CD4-positive, alpha-beta T cell treated with Interleukin-6 for 4 hours (primary cell): ENCODE results near the gene ZGPAT.

Source experiments
- DNase-seq: peaks from one replicate; pipeline ENCODE4 v3.0.0-alpha.2; 2020; ENCODE audit warnings: mixed read lengths

ZGPAT gene

GRCh38 chr20:63692436-63693082, 15.3 kb upstream of the ZGPAT start:
- no peak for DNase-seq

- DNase-seq: no peak
Observed at GRCh38 chr20:63693083-63693732, 14.6 kb upstream of the ZGPAT start.

GRCh38 chr20:63693733-63694583, 13.9 kb upstream of the ZGPAT start:
- DNase-seq: no peak

GRCh38 chr20:63694584-63695423, 13.0 kb upstream of the ZGPAT start:
- no peak for DNase-seq

- no peak for DNase-seq
Observed at GRCh38 chr20:63695424-63696305, 12.2 kb upstream of the ZGPAT start.

GRCh38 chr20:63696306-63696627, 11.6 kb upstream of the ZGPAT start:
- peak; percentile 36 for DNase-seq

- DNase-seq: peak; percentile 39
Observed at GRCh38 chr20:63696628-63697356, 11.0 kb upstream of the ZGPAT start, which contains the start of gene TNFRSF6B. Gene TNFRSF6B (plus strand): TSS chr20:63696652. CDS start chr20:63696768, 116 bp downstream.

- DNase-seq: no peak
Observed at GRCh38 chr20:63697357-63697867, 10.4 kb upstream of the ZGPAT start.

- DNase-seq: no peak
Observed at GRCh38 chr20:63697868-63698545, 9.8 kb upstream of the ZGPAT start.

- DNase-seq: peak; percentile 35
Observed at GRCh38 chr20:63698739-63699465, 8.9 kb upstream of the ZGPAT start.

GRCh38 chr20:63699466-63700198, 8.2 kb upstream of the ZGPAT start:
- no peak for DNase-seq

- no peak for DNase-seq
Observed at GRCh38 chr20:63700199-63701050, 7.4 kb upstream of the ZGPAT start.

GRCh38 chr20:63701051-63701328, 6.8 kb upstream of the ZGPAT start:
- no peak for DNase-seq

GRCh38 chr20:63701329-63702035, 6.4 kb upstream of the ZGPAT start:
- no peak for DNase-seq

GRCh38 chr20:63702036-63702665, 5.7 kb upstream of the ZGPAT start:
- no peak for DNase-seq

- DNase-seq: no peak
Observed at GRCh38 chr20:63702751-63703470, 4.9 kb upstream of the ZGPAT start.
